ENCODE data around the gene RNASEH2A.

The RNASEH2A gene

GRCh38 chr19:12783291-12783848 is 23.0 kb upstream of the RNASEH2A start:
- no peak for DNase-seq

GRCh38 chr19:12783849-12784393 is 22.5 kb upstream of the RNASEH2A start:
- no peak for DNase-seq

GRCh38 chr19:12784394-12784870 is 22.0 kb upstream of the RNASEH2A start:
- DNase-seq: no peak

- DNase-seq: no peak
Observed at GRCh38 chr19:12784871-12785430, 21.4 kb upstream of the RNASEH2A start.

GRCh38 chr19:12785431-12786031 is 20.9 kb upstream of the RNASEH2A start:
- no peak for DNase-seq

- DNase-seq: no peak
Observed at GRCh38 chr19:12786141-12786870, 20.1 kb upstream of the RNASEH2A start.

- no peak for DNase-seq
Observed at GRCh38 chr19:12786952-12787351, 19.4 kb upstream of the RNASEH2A start.

GRCh38 chr19:12787458-12787857 is 18.9 kb upstream of the RNASEH2A start:
- DNase-seq: no peak

GRCh38 chr19:12788042-12788681 is 18.2 kb upstream of the RNASEH2A start:
- peak; percentile 43 for DNase-seq

GRCh38 chr19:12788682-12789097 is 17.7 kb upstream of the RNASEH2A start:
- peak; percentile 72 for DNase-seq

GRCh38 chr19:12789098-12789903 is 17.1 kb upstream of the RNASEH2A start:
- DNase-seq: peak; percentile 46

GRCh38 chr19:12789904-12790619 is 16.3 kb upstream of the RNASEH2A start:
- DNase-seq: peak; percentile 94

GRCh38 chr19:12790628-12791344 is 15.6 kb upstream of the RNASEH2A start:
- DNase-seq: peak; percentile 32

- DNase-seq: peak; percentile 90
Observed at GRCh38 chr19:12791345-12792050, 14.9 kb upstream of the RNASEH2A start, which contains the start of gene JUNB. JUNB (plus strand) TSS chr19:12791486; CDS start chr19:12791772, 286 bp downstream.

- DNase-seq: peak; percentile 80
Observed at GRCh38 chr19:12792051-12792852, 14.1 kb upstream of the RNASEH2A start.

- peak; percentile 47 for DNase-seq
Observed at GRCh38 chr19:12792853-12793289, 13.5 kb upstream of the RNASEH2A start.

- DNase-seq: peak; percentile 91
Observed at GRCh38 chr19:12793290-12794195, 12.8 kb upstream of the RNASEH2A start.
